GM23338 (cell line): ENCODE data around the gene CELSR3. TPM values are rescaled to one million over a fixed set of nuclear protein-coding genes. Genes with fewer than 3 reads are reported as not detected.

ENCODE experiments used
- ATAC-seq: fragments of 200-7000 bp; cut with Tn5 transposase; 3 replicates; pipeline ENCODE4 v1.9.1; 2020
- DNase-seq: peaks from one replicate; pipeline ENCODE4 v3.0.0-alpha.2; 2015; ENCODE audit warnings: low spot score
- H2AFZ ChIP-seq: fragments of 200-600 bp; sonication (generic); 2 replicates; pipeline ENCODE4 v1.8.0; 2016; ENCODE audit warnings: antibody characterized with exemption, mild to moderate bottlenecking, moderate library complexity
- H3F3A ChIP-seq: fragments of 200-600 bp; sonication (generic); replicated peaks from 2 replicates; pipeline ENCODE4 v1.8.0; 2017; ENCODE audit warnings: antibody characterized with exemption, mixed run types, low read depth
- H3K27ac ChIP-seq: fragments of 200-600 bp; sonication (generic); 2 replicates; pipeline ENCODE4 v1.6.1; 2016; ENCODE audit warnings: low read depth
- H3K27me3 ChIP-seq: fragments of 200-600 bp; sonication (generic); 2 replicates; pipeline ENCODE4 v1.8.0; 2016; ENCODE audit warnings: mild to moderate bottlenecking, mixed run types, moderate library complexity; ENCODE audit not compliant: insufficient read depth
- H3K36me3 ChIP-seq: fragments of 200-600 bp; sonication (generic); 2 replicates; pipeline ENCODE4 v1.8.0; 2016; ENCODE audit warnings: mild to moderate bottlenecking; ENCODE audit not compliant: insufficient read depth
- H3K4me1 ChIP-seq: fragments of 200-600 bp; sonication (generic); 2 replicates; pipeline ENCODE4 v1.8.0; 2016; ENCODE audit warnings: mild to moderate bottlenecking, moderate library complexity; ENCODE audit not compliant: insufficient read depth
- H3K4me2 ChIP-seq: fragments of 200-600 bp; sonication (generic); 2 replicates; pipeline ENCODE4 v1.7.1; 2017; ENCODE audit warnings: mixed run types
- H3K4me3 ChIP-seq: fragments of 200-600 bp; sonication (generic); 2 replicates; pipeline ENCODE4 v1.6.1; 2016; ENCODE audit warnings: mixed run types
- H3K79me2 ChIP-seq: fragments of 200-600 bp; sonication (generic); replicated peaks from 2 replicates; pipeline ENCODE4 v1.8.0; 2017; ENCODE audit warnings: mild to moderate bottlenecking; ENCODE audit not compliant: insufficient read depth
- H3K9me2 ChIP-seq: fragments of 200-600 bp; sonication (generic); 2 replicates; pipeline ENCODE4 v1.8.0; 2017; ENCODE audit not compliant: insufficient read depth
- H4K20me1 ChIP-seq: fragments of 200-600 bp; sonication (generic); replicated peaks from 2 replicates; pipeline ENCODE4 v1.8.0; 2017; ENCODE audit warnings: mild to moderate bottlenecking; ENCODE audit not compliant: insufficient read depth
- H3K27ac Mint-ChIP-seq: 2 replicates; pipeline ENCODE4 v1.8.0; 2020; ENCODE audit warnings: inconsistent platforms, mild to moderate bottlenecking, moderate library complexity, mixed read lengths
- H3K27me3 Mint-ChIP-seq: 3 replicates; pipeline ENCODE4 v1.8.0; 2022; ENCODE audit warnings: low read depth, mild to moderate bottlenecking, moderate library complexity, mixed read lengths, inconsistent platforms; ENCODE audit not compliant: insufficient read depth, poor library complexity
- H3K36me3 Mint-ChIP-seq: 3 replicates; pipeline ENCODE4 v1.8.0; 2021; ENCODE audit warnings: low read depth, mild to moderate bottlenecking, inconsistent platforms, moderate library complexity, mixed read lengths
- H3K4me1 Mint-ChIP-seq: 3 replicates; pipeline ENCODE4 v1.8.0; 2020; ENCODE audit warnings: mild to moderate bottlenecking, inconsistent platforms, mixed read lengths
- H3K4me3 Mint-ChIP-seq: 3 replicates; pipeline ENCODE4 v1.8.0; 2021; ENCODE audit warnings: moderate library complexity, mild to moderate bottlenecking, inconsistent platforms, mixed read lengths
- H3K9me3 Mint-ChIP-seq: 3 replicates; pipeline ENCODE4 v1.8.0; 2020; ENCODE audit warnings: moderate library complexity, mild to moderate bottlenecking, inconsistent platforms, mixed read lengths
- CREB1 ChIP-seq: fragments of 250-450 bp; sonication (Bioruptor Pico); IDR thresholded peaks from 2 replicates; pipeline ENCODE4 v1.5.0; 2020; ENCODE audit warnings: low read depth, mild to moderate bottlenecking, moderate library complexity
- EZH2phosphoT487 ChIP-seq: fragments of 200-600 bp; sonication (generic); IDR thresholded peaks from one replicate; pipeline ENCODE4 v1.8.1; 2018; ENCODE audit warnings: antibody characterized with exemption; ENCODE audit not compliant: unreplicated experiment
- POLR2AphosphoS5 ChIP-seq: IDR thresholded peaks from 2 replicates; pipeline ENCODE4 v1.6.1; 2016; ENCODE audit warnings: antibody characterized with exemption, low read depth
- STAT1 ChIP-seq: IDR thresholded peaks from one replicate; pipeline ENCODE4 v1.6.1; 2016; ENCODE audit warnings: antibody characterized with exemption; ENCODE audit not compliant: unreplicated experiment
- ZNF114 ChIP-seq: fragments of 250-450 bp; sonication (Bioruptor Pico); IDR thresholded peaks from 2 replicates; pipeline ENCODE4 v1.5.0; 2020; ENCODE audit warnings: mild to moderate bottlenecking, moderate library complexity
- ZNF331 ChIP-seq: fragments of 250-450 bp; sonication (Bioruptor Pico); IDR thresholded peaks from 2 replicates; pipeline ENCODE4 v1.5.0; 2020; ENCODE audit warnings: low read depth, mild to moderate bottlenecking, moderate library complexity
- ZNF462 ChIP-seq: fragments of 250-450 bp; sonication (Bioruptor Pico); IDR thresholded peaks from 2 replicates; pipeline ENCODE4 v1.5.0; 2020; ENCODE audit warnings: mild to moderate bottlenecking, moderate library complexity
- polyA plus RNA-seq: library from polyadenylated mRNA; unstranded; fragments of >200 nt; fragmentation: Nextera tagmentation; extraction: Ambion mirVana; gene quantifications from 2 replicates; pipeline ENCODE4 v1.2.1, GENCODE V29; 2016
- total RNA-seq: library from RNA; depleted of rRNA; stranded (reverse); fragments of >200 nt; shearing (Covaris generic); gene quantifications from 2 replicates; pipeline ENCODE4 v1.2.3, GENCODE V29; 2014
- TF ChIP-seq, protein P1 (sequence below), 2 experiments: fragments of 200-600 bp in 1 of 2; sonication (generic) in 1 of 2; conservative IDR thresholded peaks; 2 replicates each; pipeline versions ENCODE4 v1.5.1 to v1.6.1; 2016 to 2017; ENCODE audit warnings: antibody characterized with exemption in 2 of 2, low read depth in 2 of 2, mild to moderate bottlenecking in 2 of 2, moderate library complexity in 1 of 2
- TF ChIP-seq, protein P2 (sequence below): IDR thresholded peaks from 2 replicates; pipeline ENCODE4 v1.6.1; 2016; ENCODE audit warnings: antibody characterized with exemption

Gene CELSR3
- total and polyA plus RNA-seq, 2 experiments from 2014 or later: 7.5 to 33.3 TPM

GRCh38 chr3:48674505-48674904, 11.8 kb upstream of the CELSR3 start:
- Mint-ChIP-seq H3K36me3 (peaks cover 57% of the 10 kb centered on the region), H3K4me1 (no peaks in the 10 kb centered on the region), H3K4me3 (no peak overlapping the region), H3K27me3 (peaks cover 11% of the 10 kb centered on the region), H3K27ac (no peak overlapping the region), H3K9me3 (no peaks in the 10 kb centered on the region)
- Histone ChIP-seq H4K20me1 (peaks cover under 1% of the 10 kb centered on the region; the same call in 1 of the 2 replicates), H3K79me2 (no peaks in the 10 kb centered on the region), H3K27ac (no peak overlapping the region), H3K4me1 (no peaks in the 10 kb centered on the region), H3F3A (no peaks in the 10 kb centered on the region), H3K27me3 (no peaks in the 10 kb centered on the region), H3K4me3 (no peak overlapping the region), H3K9me2 (no peaks in the 10 kb centered on the region), H2AFZ (no peak overlapping the region), H3K36me3 (no peaks in the 10 kb centered on the region), H3K4me2 (no peak overlapping the region)
- no peak for TF ChIP-seq EZH2phosphoT487
- no peak for TF ChIP-seq STAT1
- ATAC-seq: no peak
- no peak for DNase-seq

DNA sequence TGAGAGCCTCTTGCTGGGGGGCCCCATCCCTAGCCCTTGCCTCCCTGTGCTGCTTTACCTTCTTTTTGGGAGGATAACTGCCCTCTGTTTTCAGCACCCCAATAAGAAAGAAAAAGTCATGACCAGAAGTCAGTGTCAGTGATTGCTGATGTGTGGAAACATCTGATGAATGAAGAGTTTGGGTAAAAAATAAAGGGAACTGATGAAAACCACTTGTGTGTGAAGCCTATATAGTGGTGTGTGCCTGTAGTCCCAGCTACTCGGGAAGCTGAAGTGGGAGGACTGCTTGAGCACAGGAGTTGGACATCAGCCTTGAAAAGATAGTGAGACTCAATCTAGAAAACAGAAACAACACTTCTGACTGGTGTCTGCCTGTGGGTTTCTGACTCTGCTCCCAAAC, 9.8 kb upstream of the CELSR3 start:
- Histone ChIP-seq H3K4me2 (no peak overlapping the region), H2AFZ (no peak overlapping the region), H3F3A (0 out of 2 replicates have a peak, but pooled peaks cover 3% of the 10 kb centered on the region), H4K20me1 (no peaks in the 10 kb centered on the region; the same call in 1 of the 2 replicates), H3K27ac (no peak overlapping the region), H3K4me3 (no peak overlapping the region), H3K4me1 (no peaks in the 10 kb centered on the region), H3K9me2 (no peaks in the 10 kb centered on the region), H3K27me3 (no peaks in the 10 kb centered on the region), H3K79me2 (no peaks in the 10 kb centered on the region), H3K36me3 (no peaks in the 10 kb centered on the region)
- Mint-ChIP-seq H3K27me3 (peaks cover 8% of the 10 kb centered on the region), H3K9me3 (no peaks in the 10 kb centered on the region; the same call in 2 of the 3 replicates), H3K4me1 (no peaks in the 10 kb centered on the region), H3K36me3 (peaks cover 50% of the 10 kb centered on the region), H3K4me3 (no peak overlapping the region), H3K27ac (no peak overlapping the region)
- no peak for ATAC-seq
- DNase-seq: no peak
- TF ChIP-seq STAT1 (no peak), CREB1 (CRISPR knock-in tag) (no peak), ZNF331 (CRISPR knock-in tag) (no peak), ZNF114 (no peak), POLR2AphosphoS5 (no peak), ZNF462 (CRISPR knock-in tag) (no peak), EZH2phosphoT487 (no peak)
- TF ChIP-seq, protein P1, sequence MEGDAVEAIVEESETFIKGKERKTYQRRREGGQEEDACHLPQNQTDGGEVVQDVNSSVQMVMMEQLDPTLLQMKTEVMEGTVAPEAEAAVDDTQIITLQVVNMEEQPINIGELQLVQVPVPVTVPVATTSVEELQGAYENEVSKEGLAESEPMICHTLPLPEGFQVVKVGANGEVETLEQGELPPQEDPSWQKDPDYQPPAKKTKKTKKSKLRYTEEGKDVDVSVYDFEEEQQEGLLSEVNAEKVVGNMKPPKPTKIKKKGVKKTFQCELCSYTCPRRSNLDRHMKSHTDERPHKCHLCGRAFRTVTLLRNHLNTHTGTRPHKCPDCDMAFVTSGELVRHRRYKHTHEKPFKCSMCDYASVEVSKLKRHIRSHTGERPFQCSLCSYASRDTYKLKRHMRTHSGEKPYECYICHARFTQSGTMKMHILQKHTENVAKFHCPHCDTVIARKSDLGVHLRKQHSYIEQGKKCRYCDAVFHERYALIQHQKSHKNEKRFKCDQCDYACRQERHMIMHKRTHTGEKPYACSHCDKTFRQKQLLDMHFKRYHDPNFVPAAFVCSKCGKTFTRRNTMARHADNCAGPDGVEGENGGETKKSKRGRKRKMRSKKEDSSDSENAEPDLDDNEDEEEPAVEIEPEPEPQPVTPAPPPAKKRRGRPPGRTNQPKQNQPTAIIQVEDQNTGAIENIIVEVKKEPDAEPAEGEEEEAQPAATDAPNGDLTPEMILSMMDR (conservative IDR thresholded peaks at IDR 0.05; ENCODE audit: low read depth in 2 of 2): no peak
- TF ChIP-seq, protein P2, sequence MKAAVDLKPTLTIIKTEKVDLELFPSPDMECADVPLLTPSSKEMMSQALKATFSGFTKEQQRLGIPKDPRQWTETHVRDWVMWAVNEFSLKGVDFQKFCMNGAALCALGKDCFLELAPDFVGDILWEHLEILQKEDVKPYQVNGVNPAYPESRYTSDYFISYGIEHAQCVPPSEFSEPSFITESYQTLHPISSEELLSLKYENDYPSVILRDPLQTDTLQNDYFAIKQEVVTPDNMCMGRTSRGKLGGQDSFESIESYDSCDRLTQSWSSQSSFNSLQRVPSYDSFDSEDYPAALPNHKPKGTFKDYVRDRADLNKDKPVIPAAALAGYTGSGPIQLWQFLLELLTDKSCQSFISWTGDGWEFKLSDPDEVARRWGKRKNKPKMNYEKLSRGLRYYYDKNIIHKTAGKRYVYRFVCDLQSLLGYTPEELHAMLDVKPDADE: no peak
